ENCODE results near the gene SEMA3E. TPM values are rescaled to one million over a fixed set of nuclear protein-coding genes. Genes with fewer than 3 reads are reported as not detected.

The SEMA3E gene
- total and polyA plus RNA-seq, 2 experiments from 2014 or later: 0.75 to 0.92 TPM

DNA sequence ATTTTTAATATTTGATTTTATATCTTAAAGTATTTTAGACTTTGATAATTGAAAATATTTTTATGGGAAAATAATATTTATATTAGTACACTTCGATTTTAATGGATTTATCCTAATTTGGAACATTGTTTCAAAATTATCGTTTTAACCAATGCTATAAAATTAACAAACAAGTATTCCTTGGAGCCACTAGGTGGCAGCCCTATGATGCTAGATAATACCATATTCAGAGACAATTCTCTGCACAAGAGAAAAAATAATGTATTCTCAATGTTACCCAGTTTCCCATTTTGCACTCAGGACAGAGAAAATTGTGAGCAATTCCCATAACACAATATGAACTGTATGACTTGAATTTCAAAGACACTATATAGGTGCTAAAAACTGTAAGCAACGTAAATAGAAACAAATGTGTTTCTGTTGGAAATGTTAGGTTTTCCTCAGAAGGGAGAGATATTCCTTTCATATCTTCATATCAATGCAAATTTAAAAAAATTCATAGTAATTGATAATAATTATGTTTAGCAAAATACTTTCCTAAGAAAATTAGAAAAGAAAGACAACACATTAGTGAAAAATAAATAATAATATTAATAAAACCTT lies 237.8 kb downstream of the SEMA3E start:
- TF ChIP-seq CTCF (IDR thresholded peaks at IDR 0.05; ENCODE audit: low read depth, low read length): peak; percentile 63
- H3K27me3 ChIP-seq: no peaks in the 10 kb centered on the region
- H3K9me3 ChIP-seq (ENCODE audit: low read depth): no peaks in the 10 kb centered on the region
- no peak overlapping the region for H3K4me3 ChIP-seq
- H3K27ac ChIP-seq: no peak overlapping the region
- no peaks in the 10 kb centered on the region for H3K4me1 ChIP-seq (ENCODE audit: low read depth)
- no peaks in the 10 kb centered on the region for H3K36me3 ChIP-seq
- peak; percentile 61 to 71 for DNase-seq (ENCODE audit: low read depth in 1 of 2, low spot score in 1 of 2)

GRCh38 chr7:83394776-83395175 lies 254.2 kb downstream of the SEMA3E start:
- H3K27me3 ChIP-seq: no peaks in the 10 kb centered on the region
- no peaks in the 10 kb centered on the region for H3K36me3 ChIP-seq

DNA sequence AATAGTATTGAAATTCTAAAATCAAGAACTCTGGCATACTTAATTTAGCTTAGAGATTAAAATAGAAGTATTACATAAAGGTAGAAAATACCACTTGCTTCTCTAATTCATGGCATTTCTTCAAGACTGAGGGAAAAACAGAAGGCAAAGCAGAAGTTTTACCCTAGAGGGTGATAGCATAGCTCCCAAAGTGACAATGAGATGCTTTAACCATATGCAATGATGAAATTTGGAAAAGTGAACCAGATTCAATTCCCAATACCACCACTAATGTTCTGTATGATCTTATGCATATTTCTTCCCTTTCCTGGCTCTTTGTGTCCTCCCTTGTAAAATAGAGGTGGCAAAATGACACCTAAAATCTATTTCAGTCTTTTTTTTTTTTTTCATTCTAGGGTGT lies 260.5 kb downstream of the SEMA3E start:
- Histone ChIP-seq H3K27ac (no peak overlapping the region), H3K9me3 (ENCODE audit: low read depth) (no peaks in the 10 kb centered on the region), H3K4me3 (no peak overlapping the region), H3K27me3 (no peaks in the 10 kb centered on the region), H3K36me3 (no peaks in the 10 kb centered on the region), H3K4me1 (ENCODE audit: low read depth) (no peaks in the 10 kb centered on the region)
- no peak for TF ChIP-seq CTCF (IDR thresholded peaks at IDR 0.05; ENCODE audit: low read depth, low read length)
- no peak for DNase-seq (ENCODE audit: low read depth in 1 of 2, low spot score in 1 of 2)

More at GRCh38 chr7:83394776-83395175, 254.2 kb downstream of the SEMA3E start:
- Histone ChIP-seq H3K9me3 (ENCODE audit: low read depth) (no peaks in the 10 kb centered on the region), H3K27ac (no peak overlapping the region), H3K4me3 (no peak overlapping the region), H3K4me1 (ENCODE audit: low read depth) (no peaks in the 10 kb centered on the region)
- no peak for TF ChIP-seq CTCF (IDR thresholded peaks at IDR 0.05; ENCODE audit: low read depth, low read length)
- DNase-seq (ENCODE audit: low read depth in 1 of 2, low spot score in 1 of 2): no peak

DNA sequence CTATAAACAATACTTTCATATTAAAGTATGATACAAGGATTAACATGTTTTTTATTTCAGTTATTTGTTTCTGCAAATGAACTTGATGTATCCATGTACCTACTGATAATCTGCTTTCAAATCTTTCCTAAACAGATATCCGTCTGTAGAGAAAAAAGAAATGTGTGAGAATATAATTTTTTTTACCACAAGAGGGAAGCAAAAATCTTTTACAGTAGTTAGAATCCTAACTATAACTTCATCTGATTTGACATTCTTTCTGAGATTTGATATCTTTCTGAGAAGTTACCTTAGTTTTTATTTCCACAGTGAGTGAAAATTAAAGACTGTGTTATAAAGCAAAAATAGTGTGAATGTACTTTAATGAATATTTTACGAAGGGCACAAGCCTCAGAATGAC lies 282.3 kb downstream of the SEMA3E start:
- no peak overlapping the region for H3K4me3 ChIP-seq
- DNase-seq (ENCODE audit: low read depth in 1 of 2, low spot score in 1 of 2): no peak
- no peak overlapping the region for H3K27ac ChIP-seq
- no peak for TF ChIP-seq CTCF (IDR thresholded peaks at IDR 0.05; ENCODE audit: low read depth, low read length)
- H3K36me3 ChIP-seq: no peaks in the 10 kb centered on the region
- H3K4me1 ChIP-seq (ENCODE audit: low read depth): no peaks in the 10 kb centered on the region
- no peaks in the 10 kb centered on the region for H3K9me3 ChIP-seq (ENCODE audit: low read depth)
- no peaks in the 10 kb centered on the region for H3K27me3 ChIP-seq

DNA sequence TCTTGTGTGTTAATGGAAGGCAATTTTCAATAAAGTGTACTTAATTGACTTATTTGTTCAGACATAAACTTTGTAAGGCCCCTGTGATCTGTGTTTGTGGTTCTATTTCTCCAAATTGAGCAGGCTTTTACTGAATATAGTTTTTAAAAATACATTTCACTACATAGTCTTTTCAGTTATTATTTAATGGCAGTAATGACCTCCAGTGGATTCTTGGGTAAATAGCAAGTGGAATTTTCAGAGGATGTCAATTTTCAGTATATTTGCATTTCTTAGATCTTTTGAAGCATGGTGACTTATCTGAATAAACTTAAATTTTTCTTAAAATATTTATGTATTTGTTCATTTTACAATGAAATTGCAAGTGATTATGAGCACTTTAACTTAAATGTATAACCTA lies 283.2 kb downstream of the SEMA3E start:
- Histone ChIP-seq H3K4me1 (ENCODE audit: low read depth) (no peaks in the 10 kb centered on the region), H3K27me3 (no peaks in the 10 kb centered on the region), H3K36me3 (no peaks in the 10 kb centered on the region), H3K9me3 (ENCODE audit: low read depth) (no peaks in the 10 kb centered on the region), H3K27ac (no peak overlapping the region), H3K4me3 (no peak overlapping the region)
- peak; percentile 30 for TF ChIP-seq CTCF (IDR thresholded peaks at IDR 0.05; ENCODE audit: low read depth, low read length)
- DNase-seq (ENCODE audit: low read depth in 1 of 2, low spot score in 1 of 2): peak in 1 of 2 donors; percentile 6

Data from cardiac muscle cell (in vitro differentiated cells and primary cell).